ENCODE data around the gene AAGAB. TPM values are rescaled to one million over a fixed set of nuclear protein-coding genes. Genes with fewer than 3 reads are reported as not detected.
A peak's percentile ranks its signal among the peaks of the same experiment; 100 is the strongest.

Gene AAGAB
- total and polyA plus RNA-seq, 8 donors = 7.1 to 16.3 (median 13.0) TPM

DNA sequence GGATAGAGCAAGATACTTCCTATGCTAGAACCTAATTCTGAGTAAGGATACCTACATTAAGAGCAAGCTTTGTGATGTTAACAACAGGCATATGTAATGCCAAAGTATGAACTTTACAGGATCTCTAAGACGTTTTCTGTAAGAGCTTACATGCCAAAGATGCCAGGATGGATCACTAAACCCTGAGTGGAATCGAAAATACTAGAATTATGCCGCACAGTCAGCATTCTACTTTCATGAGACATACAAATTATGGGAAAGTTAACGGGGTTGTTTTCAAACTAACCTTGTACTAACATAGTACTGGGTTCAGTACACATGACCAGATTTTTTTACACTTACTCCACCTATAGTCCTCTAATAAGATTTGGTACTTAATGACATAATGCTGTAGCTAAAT, 55.1 kb downstream of the AAGAB start:
- TF ChIP-seq, protein P1, sequence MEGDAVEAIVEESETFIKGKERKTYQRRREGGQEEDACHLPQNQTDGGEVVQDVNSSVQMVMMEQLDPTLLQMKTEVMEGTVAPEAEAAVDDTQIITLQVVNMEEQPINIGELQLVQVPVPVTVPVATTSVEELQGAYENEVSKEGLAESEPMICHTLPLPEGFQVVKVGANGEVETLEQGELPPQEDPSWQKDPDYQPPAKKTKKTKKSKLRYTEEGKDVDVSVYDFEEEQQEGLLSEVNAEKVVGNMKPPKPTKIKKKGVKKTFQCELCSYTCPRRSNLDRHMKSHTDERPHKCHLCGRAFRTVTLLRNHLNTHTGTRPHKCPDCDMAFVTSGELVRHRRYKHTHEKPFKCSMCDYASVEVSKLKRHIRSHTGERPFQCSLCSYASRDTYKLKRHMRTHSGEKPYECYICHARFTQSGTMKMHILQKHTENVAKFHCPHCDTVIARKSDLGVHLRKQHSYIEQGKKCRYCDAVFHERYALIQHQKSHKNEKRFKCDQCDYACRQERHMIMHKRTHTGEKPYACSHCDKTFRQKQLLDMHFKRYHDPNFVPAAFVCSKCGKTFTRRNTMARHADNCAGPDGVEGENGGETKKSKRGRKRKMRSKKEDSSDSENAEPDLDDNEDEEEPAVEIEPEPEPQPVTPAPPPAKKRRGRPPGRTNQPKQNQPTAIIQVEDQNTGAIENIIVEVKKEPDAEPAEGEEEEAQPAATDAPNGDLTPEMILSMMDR (IDR thresholded peaks at IDR 0.05) = no peak
- ATAC-seq (no peak), DNase-seq (no peak), FAIRE-seq (no peak)
- H3K4me1 ChIP-seq = peaks cover 0 to 8% (median 4%) of the 10 kb centered on the region in 3 donors
- no peaks in the 10 kb centered on the region for H3K9me3 ChIP-seq
- H3K27ac ChIP-seq = no peak overlapping the region
- intact Hi-C loops (cut with DNase I) = no loop called here
- H3K27me3 ChIP-seq = no peaks in the 10 kb centered on the region
- 89 to 94% methylated on average over 4 of the region's 4 CpGs for WGBS, 2 donors
- H3K36me3 ChIP-seq = no peaks in the 10 kb centered on the region
- H3K4me3 ChIP-seq = no peak overlapping the region

DNA sequence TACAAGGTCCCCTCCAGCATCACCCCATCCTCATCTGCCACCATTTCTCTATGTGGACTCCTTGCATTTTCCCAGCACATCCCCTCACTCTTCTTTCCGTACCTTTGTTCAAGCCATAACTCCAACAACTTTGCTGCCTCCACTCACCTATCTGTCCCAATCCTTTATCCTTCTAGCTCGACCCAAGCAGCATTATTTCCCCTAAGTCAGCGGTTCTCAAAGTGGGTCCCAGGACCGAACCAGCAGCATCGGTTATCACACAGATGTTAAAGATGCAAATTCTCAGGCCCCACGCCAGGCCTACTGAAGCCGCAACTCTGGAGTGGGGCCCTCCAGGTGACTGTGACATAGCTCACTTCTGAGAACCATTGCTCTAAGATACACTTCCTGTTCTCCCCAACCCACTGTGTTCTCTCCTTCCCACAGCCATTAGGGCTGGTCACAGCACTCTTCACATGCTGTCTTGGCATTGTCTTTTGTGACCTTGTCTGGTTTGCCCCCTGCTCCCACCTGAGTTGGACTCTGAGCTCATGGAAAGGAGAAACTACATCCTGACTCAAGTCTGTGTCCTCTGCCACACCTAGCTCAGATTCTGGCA, 56.2 kb downstream of the AAGAB start:
- intact Hi-C loops (cut with DNase I) = no loop called here
- H3K27me3 ChIP-seq = no peaks in the 10 kb centered on the region
- no peaks in the 10 kb centered on the region for H3K9me3 ChIP-seq
- peaks cover 0 to 8% (median 4%) of the 10 kb centered on the region in 3 donors for H3K4me1 ChIP-seq
- ATAC-seq = no peak
- no peaks in the 10 kb centered on the region for H3K36me3 ChIP-seq
- no peak for DNase-seq
- TF ChIP-seq, protein P1 (IDR thresholded peaks at IDR 0.05) = no peak
- WGBS, 2 donors = 95 to 97% methylated on average over 7 of the region's 7 CpGs
- FAIRE-seq = no peak
- H3K27ac ChIP-seq = no peak overlapping the region
- no peak overlapping the region for H3K4me3 ChIP-seq

DNA sequence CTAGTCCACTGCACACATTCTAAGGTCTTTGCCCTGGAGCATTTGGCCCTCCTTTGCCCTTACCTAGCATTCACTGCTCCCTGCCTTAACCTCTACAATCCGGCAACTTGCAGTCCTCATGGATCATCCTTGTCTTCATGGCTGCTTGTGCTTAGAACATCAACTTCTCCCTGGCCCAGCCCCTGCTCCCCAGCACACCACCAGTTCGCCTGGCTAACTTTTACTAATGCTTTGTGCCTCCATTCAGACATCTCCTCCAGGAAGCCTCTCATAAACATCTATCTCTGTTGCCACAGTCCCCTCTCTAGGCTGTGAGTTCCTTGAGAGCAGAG, 57.1 kb downstream of the AAGAB start:
- Histone ChIP-seq H3K36me3 (no peaks in the 10 kb centered on the region), H3K4me1 (peaks cover 0 to 8% (median 4%) of the 10 kb centered on the region in 3 donors), H3K27me3 (no peaks in the 10 kb centered on the region), H3K9me3 (no peaks in the 10 kb centered on the region), H3K27ac (no peak overlapping the region), H3K4me3 (no peak overlapping the region)
- 90 to 97% methylated on average over 2 of the region's 2 CpGs for WGBS, 2 donors
- TF ChIP-seq, protein P1 (IDR thresholded peaks at IDR 0.05) = no peak
- intact Hi-C loops (cut with DNase I) = no loop called here
- ATAC-seq (no peak), DNase-seq (no peak), FAIRE-seq (no peak)

DNA sequence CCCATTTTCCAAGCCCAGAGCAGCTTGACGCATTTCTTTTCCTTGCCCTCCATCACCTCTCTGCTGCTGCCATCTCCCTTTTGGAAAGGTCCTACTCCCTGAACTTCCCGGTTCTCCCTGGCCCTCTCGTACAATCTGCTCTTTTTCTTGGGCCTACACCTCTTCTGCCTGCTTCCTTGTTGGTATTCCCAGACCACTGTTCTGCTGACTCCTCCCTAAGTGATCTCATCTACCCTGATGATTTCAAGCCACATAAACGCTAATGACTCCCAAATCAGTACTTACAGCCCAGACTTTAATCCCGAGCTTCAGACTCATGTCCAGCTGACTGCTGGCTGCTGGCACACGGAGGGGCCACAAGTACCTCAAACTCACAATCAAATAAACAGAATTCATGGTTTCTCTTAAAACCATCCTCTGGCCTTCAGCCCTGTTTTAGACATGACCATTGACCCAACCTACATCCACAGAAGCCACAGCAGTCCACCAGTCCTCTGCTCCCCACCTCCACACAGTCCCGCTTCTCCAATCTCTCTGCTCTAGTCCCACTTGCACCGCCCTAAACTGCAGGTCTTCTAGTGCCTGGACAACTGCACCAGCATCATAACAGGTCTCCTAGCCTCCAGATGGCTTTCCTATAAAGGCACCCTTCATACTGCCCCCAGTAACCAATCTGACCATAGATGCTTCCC, 57.6 kb downstream of the AAGAB start:
- H3K36me3 ChIP-seq = no peaks in the 10 kb centered on the region
- H3K4me1 ChIP-seq = peaks cover 0 to 8% (median 4%) of the 10 kb centered on the region in 3 donors
- no peaks in the 10 kb centered on the region for H3K9me3 ChIP-seq
- TF ChIP-seq, protein P1 (IDR thresholded peaks at IDR 0.05) = no peak
- intact Hi-C loops (cut with DNase I) = no loop called here
- H3K27me3 ChIP-seq = no peaks in the 10 kb centered on the region
- FAIRE-seq (no peak), DNase-seq (no peak), ATAC-seq (peak in 3 of 4 donors; percentile 24 to 47 (median 35))
- 82 to 89% methylated on average over 8 of the region's 8 CpGs for WGBS, 2 donors
- H3K27ac ChIP-seq = no peak overlapping the region
- H3K4me3 ChIP-seq = no peak overlapping the region

DNA sequence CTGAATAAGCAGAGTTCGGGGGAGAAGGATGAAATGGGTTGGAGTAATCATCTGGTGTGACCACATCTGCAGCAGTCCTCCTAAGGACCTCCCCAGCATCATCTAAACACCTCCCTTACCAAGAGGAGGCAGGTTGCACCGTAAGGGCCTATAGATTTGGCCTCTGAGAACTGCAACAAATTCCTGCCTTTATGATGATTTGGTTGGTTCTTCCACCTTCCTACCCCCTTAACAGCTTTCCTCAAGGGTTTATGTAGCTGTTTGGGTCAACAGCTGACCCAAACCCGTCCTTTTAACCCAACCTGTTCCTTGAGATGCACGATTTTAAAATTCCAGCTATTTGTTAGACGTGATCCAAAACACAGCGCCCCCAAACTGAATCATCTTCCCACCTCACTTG, 58.2 kb downstream of the AAGAB start:
- Histone ChIP-seq H3K9me3 (no peaks in the 10 kb centered on the region), H3K36me3 (peaks cover 0 to under 1% (median 0%) of the 10 kb centered on the region in 3 donors), H3K4me1 (peaks cover 0 to 8% (median 4%) of the 10 kb centered on the region in 3 donors), H3K27me3 (no peaks in the 10 kb centered on the region), H3K27ac (no peak overlapping the region), H3K4me3 (no peak overlapping the region)
- ATAC-seq = no peak
- TF ChIP-seq, protein P1 (IDR thresholded peaks at IDR 0.05) = no peak
- DNase-seq = no peak
- WGBS, 2 donors = 94 to 96% methylated on average over 6 of the region's 6 CpGs
- intact Hi-C loops (cut with DNase I) = no loop called here
- no peak for FAIRE-seq
